H1 (cell line): Measurements from ENCODE around the gene STK11. TPM values are rescaled to one million over a fixed set of nuclear protein-coding genes. Genes with fewer than 3 reads are reported as not detected.

ENCODE experiments used
- CTCF ChIA-PET: fragments of 300-600 bp; sonication (Branson Sonifier 250); formaldehyde crosslinking; loops from one replicate; lab custom pipeline; 2021; ENCODE audit not compliant: partially characterized antibody; lab: Charles Lee
- POLR2A ChIA-PET: fragments of 300-600 bp; sonication (Branson Sonifier 250); formaldehyde crosslinking; loops from one replicate; lab custom pipeline; 2021; ENCODE audit warnings: inconsistent platforms; ENCODE audit not compliant: partially characterized antibody; lab: Charles Lee
- DNase-seq, 2 experiments: peaks; one replicate each; pipeline versions ENCODE4 v3.0.0 to v3.0.0-alpha.2; 2010 to 2022; ENCODE audit warnings: low spot score in 2 of 2, low read depth in 1 of 2, mixed read lengths in 1 of 2
- FAIRE-seq: peaks from 2 replicates; lab custom pipeline; 2011; peaks lifted over from hg19 to GRCh38; lab: Jason Lieb, UNC
- H2AFZ ChIP-seq: 2 replicates; pipeline ENCODE4 v1.8.1; 2012; ENCODE audit warnings: low read length, inconsistent platforms
- H2AK5ac ChIP-seq: 2 replicates; pipeline ENCODE4 v1.6.1; 2013; ENCODE audit warnings: low read depth, low read length
- H2BK120ac ChIP-seq: replicated peaks from 2 replicates; pipeline ENCODE3; 2013; ENCODE audit warnings: low read depth, low read length, inconsistent platforms
- H2BK12ac ChIP-seq: 2 replicates; pipeline ENCODE4 v1.6.1; 2013; ENCODE audit warnings: low read depth, low read length
- H2BK15ac ChIP-seq: 2 replicates; pipeline ENCODE4 v1.6.1; 2013; ENCODE audit warnings: low read length
- H2BK20ac ChIP-seq: 2 replicates; pipeline ENCODE4 v1.6.1; 2013; ENCODE audit warnings: low read length
- H2BK5ac ChIP-seq: 2 replicates; pipeline ENCODE4 v1.6.1; 2013; ENCODE audit warnings: low read depth, low read length
- H3K14ac ChIP-seq: 2 replicates; pipeline ENCODE4 v1.6.1; 2013; ENCODE audit warnings: inconsistent platforms; ENCODE audit not compliant: insufficient read length
- H3K18ac ChIP-seq: 2 replicates; pipeline ENCODE4 v1.6.1; 2013; ENCODE audit warnings: low read length; ENCODE audit errors: extremely low read depth
- H3K23ac ChIP-seq: 2 replicates; pipeline ENCODE4 v1.6.1; 2013; ENCODE audit warnings: inconsistent platforms; ENCODE audit not compliant: insufficient read length
- H3K23me2 ChIP-seq: 2 replicates; pipeline ENCODE4 v1.6.1; 2013; ENCODE audit warnings: low read depth, low read length
- H3K27ac ChIP-seq: 2 replicates; pipeline ENCODE4 v1.6.1; 2011; ENCODE audit warnings: low read depth, low read length, inconsistent platforms
- H3K27me3 ChIP-seq, 4 experiments: replicated peaks in 1 of 4; 1 replicate in 1 of 4; 2 replicates in 3 of 4; pipeline versions ENCODE4 v1.6.1 to v1.8.1; 2011 to 2013; ENCODE audit warnings: low read length in 3 of 4, mild to moderate bottlenecking in 3 of 4, inconsistent platforms in 2 of 4, mixed read lengths in 2 of 4, moderate library complexity in 1 of 4; ENCODE audit not compliant: control insufficient read depth in 3 of 4, insufficient read depth in 3 of 4; ENCODE audit errors: extremely low read depth in 1 of 4
- H3K36me3 ChIP-seq, 4 experiments: 2 replicates each; pipeline versions ENCODE4 v1.6.1 to v1.8.1; 2011 to 2013; ENCODE audit warnings: mild to moderate bottlenecking in 4 of 4, low read length in 3 of 4, moderate library complexity in 2 of 4, control low read depth in 1 of 4, inconsistent platforms in 1 of 4; ENCODE audit not compliant: insufficient read depth in 4 of 4, control insufficient read depth in 2 of 4
- H3K4ac ChIP-seq: replicated peaks from 2 replicates; pipeline ENCODE3; 2013; ENCODE audit warnings: low read length, low read depth, mixed read lengths, inconsistent platforms; ENCODE audit not compliant: insufficient read length
- H3K4me1 ChIP-seq, 4 experiments: replicated peaks in 1 of 4; 1 replicate in 1 of 4; 2 replicates in 3 of 4; pipeline versions ENCODE4 v1.6.1 to v1.8.1; 2011 to 2013; ENCODE audit warnings: low read length in 3 of 4, inconsistent platforms in 2 of 4, mixed read lengths in 1 of 4; ENCODE audit not compliant: insufficient read depth in 4 of 4, control insufficient read depth in 3 of 4
- H3K4me2 ChIP-seq, 2 experiments: 2 replicates each; pipeline versions ENCODE4 v1.6.1 to v1.8.1; 2011 to 2013; ENCODE audit warnings: low read depth in 2 of 2, low read length in 2 of 2, control low read depth in 1 of 2, inconsistent platforms in 1 of 2, mild to moderate bottlenecking in 1 of 2; ENCODE audit not compliant: insufficient read depth in 1 of 2
- H3K4me3 ChIP-seq, 4 experiments: fragments of 200-600, 300-600 bp in 1 of 4; sonication (generic), shearing (Covaris generic), sonication (Bioruptor Twin) in 1 of 4; 2 replicates each; pipeline versions ENCODE4 v1.5.1 to v1.8.1; 2011 to 2016; ENCODE audit warnings: low read length in 4 of 4, low read depth in 3 of 4, control low read depth in 2 of 4, inconsistent platforms in 2 of 4, mild to moderate bottlenecking in 2 of 4, mixed read lengths in 1 of 4, moderate library complexity in 1 of 4; ENCODE audit not compliant: insufficient read depth in 2 of 4; ENCODE audit errors: extremely low read depth in 1 of 4
- H3K56ac ChIP-seq: replicated peaks from 2 replicates; pipeline ENCODE3; 2013; ENCODE audit warnings: low read depth, mild to moderate bottlenecking, mixed read lengths, low read length, inconsistent platforms; ENCODE audit not compliant: insufficient read length
- H3K79me1 ChIP-seq: 2 replicates; pipeline ENCODE4 v1.6.1; 2013; ENCODE audit warnings: low read depth, low read length, control low read depth
- H3K79me2 ChIP-seq, 2 experiments: 2 replicates each; pipeline versions ENCODE4 v1.6.1 to v1.8.1; 2012 to 2013; ENCODE audit warnings: low read length in 2 of 2, mild to moderate bottlenecking in 2 of 2, inconsistent platforms in 1 of 2; ENCODE audit not compliant: insufficient read depth in 2 of 2, control insufficient read depth in 1 of 2
- H3K9ac ChIP-seq, 4 experiments: replicated peaks in 1 of 4; 1 replicate in 1 of 4; 2 replicates in 3 of 4; pipeline versions ENCODE4 v1.6.1 to v1.8.1; 2011 to 2013; ENCODE audit warnings: low read depth in 3 of 4, low read length in 3 of 4, control low read depth in 2 of 4, mild to moderate bottlenecking in 2 of 4, moderate library complexity in 2 of 4, inconsistent platforms in 1 of 4; ENCODE audit errors: extremely low read depth in 1 of 4
- H3K9me3 ChIP-seq, 2 experiments: 2 replicates each; pipeline versions ENCODE4 v1.6.1 to v1.8.1; 2012 to 2013; ENCODE audit warnings: mild to moderate bottlenecking in 2 of 2, moderate library complexity in 2 of 2, control low read depth in 1 of 2, inconsistent platforms in 1 of 2, low read depth in 1 of 2, low read length in 1 of 2, mixed read lengths in 1 of 2; ENCODE audit not compliant: insufficient read depth in 2 of 2
- H4K20me1 ChIP-seq, 2 experiments: replicated peaks in 1 of 2; 2 replicates each; pipeline versions ENCODE3 to v1.8.1; 2011 to 2013; ENCODE audit warnings: inconsistent platforms in 2 of 2, low read length in 2 of 2, mild to moderate bottlenecking in 1 of 2; ENCODE audit not compliant: insufficient read depth in 2 of 2, control insufficient read depth in 1 of 2
- H4K5ac ChIP-seq: 2 replicates; pipeline ENCODE4 v1.6.1; 2013; ENCODE audit warnings: low read length, low read depth, mixed read lengths, inconsistent platforms; ENCODE audit not compliant: insufficient read length
- H4K8ac ChIP-seq: 2 replicates; pipeline ENCODE4 v1.8.0; 2013; ENCODE audit warnings: mild to moderate bottlenecking, moderate library complexity, low read length, inconsistent platforms; ENCODE audit not compliant: insufficient read depth; ENCODE audit errors: extremely low read depth
- H4K91ac ChIP-seq: replicated peaks from 2 replicates; pipeline ENCODE3; 2013; ENCODE audit warnings: low read length, mixed read lengths, inconsistent platforms; ENCODE audit not compliant: insufficient read length
- CEBPB ChIP-seq: IDR thresholded peaks from 2 replicates; pipeline ENCODE4 v1.6.1; 2012; ENCODE audit warnings: low read depth, low read length
- EGR1 ChIP-seq: IDR thresholded peaks from 2 replicates; pipeline ENCODE4 v1.6.1; 2011; ENCODE audit warnings: low read depth, low read length, borderline replicate concordance
- WGBS, 2 experiments: shearing (Covaris generic) in 1 of 2; methylation state at CpG; one replicate each; pipeline versions ENCODE4 v1.1.6 to v1.1.7; 2013 to 2015; ENCODE audit warnings: low lambda C conversion rate in 2 of 2, mixed read lengths in 2 of 2, inconsistent platforms in 1 of 2, low coverage in 1 of 2, missing lambda C conversion rate in 1 of 2; ENCODE audit not compliant: insufficient replicate concordance in 2 of 2, insufficient coverage in 1 of 2, insufficient read length in 1 of 2; ENCODE audit errors: extremely low coverage in 1 of 2, missing lambda C conversion rate in 1 of 2; 5-methylcytosine and 5-hydroxymethylcytosine counted together
- polyA plus RNA-seq, 7 experiments: library from polyadenylated mRNA; depleted of rRNA in 3 of 7; stranded (reverse) in 5 of 7; unstranded in 2 of 7; fragments of >200 nt in 5 of 7; fragments of 200-250 nt in 2 of 7; gene quantifications; 1 replicate in 5 of 7; 2 replicates in 1 of 7; 4 replicates in 1 of 7; pipeline versions ENCODE4 v1.2.1 to v1.2.3, GENCODE V29; 2011 to 2013; ENCODE audit warnings: missing spikeins in 2 of 7, mixed read lengths in 2 of 7
- total RNA-seq: library from RNA; stranded (reverse); fragmentation: NEBNext Ultra II Directional; extraction: Animal tissue kit (Norgen Biotek cat#: 25700); gene quantifications from 2 replicates; pipeline ENCODE4 v1.2.1, GENCODE V29; 2021

STK11 gene
- total and polyA plus RNA-seq, 2 of the 8 experiments (the other 6 are each of a cell fraction or from before 2014, with no cell fraction given), result 45.3 to 70.7 TPM

DNA sequence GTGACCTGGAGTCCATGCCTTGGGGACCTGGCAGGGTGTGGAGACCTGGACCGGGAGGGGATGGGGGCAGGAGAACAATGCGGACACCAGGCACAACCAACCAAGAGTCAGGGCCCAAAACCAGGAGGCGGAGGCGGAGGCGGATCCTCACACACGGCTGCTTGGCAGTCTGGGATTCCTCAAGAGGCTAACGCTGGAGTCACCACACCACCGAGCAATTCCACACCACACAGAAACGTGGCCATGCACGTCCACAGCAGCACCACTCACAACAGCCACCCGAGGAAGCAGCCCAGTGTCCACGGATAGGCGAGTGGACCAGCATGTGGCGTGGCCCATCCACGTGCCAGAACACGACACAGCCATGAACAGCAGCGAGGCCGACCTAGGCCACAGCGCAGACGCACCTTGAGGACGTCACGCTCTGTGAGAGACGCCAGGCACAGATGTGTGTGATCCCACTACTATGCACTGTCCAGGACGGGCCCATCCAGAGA, 49.2 kb upstream of the STK11 start:
- no peak for DNase-seq
- peaks cover 0 to 12% (median 0%) of the 10 kb centered on the region in 4 experiments; a peak in 1 of 8 replicates for H3K36me3 ChIP-seq
- peak overlapping the region in 1 of 4 experiments; percentile 20; a peak in 1 of 7 replicates for H3K9ac ChIP-seq
- H2BK12ac ChIP-seq, result no peak overlapping the region
- H2AK5ac ChIP-seq, result no peak overlapping the region
- H3K4ac ChIP-seq, result no peak overlapping the region
- no peak overlapping the region for H3K18ac ChIP-seq
- no peak overlapping the region for H3K4me3 ChIP-seq
- H4K20me1 ChIP-seq, result peaks cover 0 to 15% of the 10 kb centered on the region in 2 experiments
- H3K23me2 ChIP-seq, result no peaks in the 10 kb centered on the region
- no peaks in the 10 kb centered on the region for H3K9me3 ChIP-seq
- no peak overlapping the region for H2AFZ ChIP-seq
- H3K56ac ChIP-seq, result no peak overlapping the region
- H4K5ac ChIP-seq, result no peak overlapping the region
- H2BK5ac ChIP-seq, result no peak overlapping the region; the same call in 1 of the 2 replicates
- H2BK120ac ChIP-seq, result no peak overlapping the region
- H4K8ac ChIP-seq, result no peak overlapping the region
- WGBS, 2 experiments, result 94% methylated on average over 23 of the region's 24 CpGs; no CpG with 5 or more reads in 1 of the 2 experiments
- H3K23ac ChIP-seq, result no peak overlapping the region
- no peak overlapping the region for H2BK20ac ChIP-seq
- H3K4me1 ChIP-seq, result peaks cover 0 to 4% (median 0%) of the 10 kb centered on the region in 4 experiments; a peak in 2 of 7 replicates
- H4K91ac ChIP-seq, result peak overlapping the region; percentile 74
- H3K79me2 ChIP-seq, result peaks cover 0 to 6% of the 10 kb centered on the region in 2 experiments; a peak in 1 of 4 replicates
- no peak overlapping the region for H3K14ac ChIP-seq
- H3K4me2 ChIP-seq, result no peak overlapping the region
- no peak for FAIRE-seq
- ChIA-PET POLR2A (interaction anchor here (1.0 to 1.8 kb wide), 4 partner anchors 13 to 160 kb away, joined by 3 to 6 read pairs (median 3); no protein-coding TSS in a partner anchor), CTCF (interaction anchor here (0.6 to 3.1 kb wide), 7 partner anchors 10 to 68 kb away, joined by 3 to 9 read pairs (median 6); no protein-coding TSS in a partner anchor)
- H3K27ac ChIP-seq, result 0 out of 2 replicates have a peak overlapping the region, but pooled peaks have one; percentile 19
- no peaks in the 10 kb centered on the region for H3K27me3 ChIP-seq
- TF ChIP-seq EGR1, result peak; percentile 56; the same call in 1 of the 2 replicates
- TF ChIP-seq CEBPB, result no peak
- H3K79me1 ChIP-seq, result peaks cover 7% of the 10 kb centered on the region
- H2BK15ac ChIP-seq, result 0 out of 2 replicates have a peak overlapping the region, but pooled peaks have one; percentile 5
